Suprapubic skin (tissue), 4 donors: ENCODE measurements around the gene KCNH4.

Experiments used
- CTCF ChIP-seq, 2 donors: fragments of 200-600 bp in 1 of 2; fragments of 450-650 bp in 1 of 2; sonication (generic) in 1 of 2; IDR thresholded peaks; one replicate each; pipeline ENCODE4 v1.5.1; 2016 to 2019; ENCODE audit warnings: antibody characterized with exemption in 2 of 2, mild to moderate bottlenecking in 1 of 2, moderate library complexity in 1 of 2
- EP300 ChIP-seq: sonication (generic); formaldehyde crosslinking; IDR thresholded peaks from one replicate; pipeline ENCODE4 v1.6.1; 2017; ENCODE audit warnings: antibody characterized with exemption
- POLR2A ChIP-seq, 2 donors: fragments of 450-650 bp; IDR thresholded peaks; one replicate each; pipeline ENCODE4 v1.6.1; 2017; ENCODE audit warnings: antibody characterized with exemption in 2 of 2, mild to moderate bottlenecking in 2 of 2, moderate library complexity in 2 of 2
- POLR2AphosphoS5 ChIP-seq, 3 donors: sonication (generic); formaldehyde crosslinking; IDR thresholded peaks; one replicate each; pipeline ENCODE4 v1.6.1; 2017; ENCODE audit warnings: antibody characterized with exemption in 3 of 3

- TF ChIP-seq POLR2A (IDR thresholded peaks at IDR 0.05) (no peak), CTCF (IDR thresholded peaks at IDR 0.05) (no peak), EP300 (no peak), POLR2AphosphoS5 (IDR thresholded peaks at IDR 0.05) (no peak)
These were observed 9.1 kb downstream of the KCNH4 start for GRCh38 chr17:42171831-42172230.
